HepG2 (cell line): ENCODE data around the gene OVCA2. TPM values are rescaled to one million over a fixed set of nuclear protein-coding genes. Genes with fewer than 3 reads are reported as not detected.

Experiments
- KAT2B ChIP-seq: fragments of 150-350 bp; IDR thresholded peaks from 2 replicates; pipeline ENCODE4 v1.6.1; 2014; ENCODE audit warnings: low read depth, low read length, borderline replicate concordance
- MEF2D ChIP-seq: sonication (generic); formaldehyde crosslinking; IDR thresholded peaks from 2 replicates; pipeline ENCODE4 v1.5.1; 2020; ENCODE audit warnings: mild to moderate bottlenecking, missing genetic modification reagents
- REST ChIP-seq, 2 experiments: IDR thresholded peaks; 2 replicates each; pipeline ENCODE4 v1.6.1; 2011 to 2012; ENCODE audit warnings: low read length in 2 of 2, borderline replicate concordance in 1 of 2, low read depth in 1 of 2, mild to moderate bottlenecking in 1 of 2, moderate library complexity in 1 of 2
- polyA plus RNA-seq, 8 experiments: library from polyadenylated mRNA; depleted of rRNA in 3 of 8; stranded (reverse) in 7 of 8; unstranded in 1 of 8; fragments of >200 nt; fragmentation: Illumina TruSeq in 4 of 8; extraction: Trizol in 4 of 8; gene quantifications; 2 replicates each; pipeline versions ENCODE4 v1.2.1 to v1.2.3, GENCODE V29; 2011 to 2016; ENCODE audit warnings: low read depth in 4 of 8, missing spikeins in 1 of 8, mixed read lengths in 1 of 8; ENCODE audit not compliant: insufficient read depth in 1 of 8
- total RNA-seq, 5 experiments: library from RNA; depleted of rRNA; stranded (reverse); fragments of >200 nt; fragmentation: Illumina TruSeq; extraction: Trizol; gene quantifications; 2 replicates each; pipeline ENCODE4 v1.2.3, GENCODE V29; 2016; ENCODE audit warnings: low read depth in 1 of 5
- TF ChIP-seq, protein P1 (sequence below): sonication (generic); formaldehyde crosslinking; conservative IDR thresholded peaks from 2 replicates; pipeline ENCODE4 v1.5.0; 2020; ENCODE audit warnings: missing genetic modification reagents

OVCA2 gene
- total and polyA plus RNA-seq, 2 of the 13 experiments (the other 11 are each of a cell fraction or from before 2014, with no cell fraction given): 23.7 to 28.2 TPM

GRCh38 chr17:2050300-2051060, 8.7 kb downstream of the OVCA2 start (continued):
- TF ChIP-seq, protein P1, sequence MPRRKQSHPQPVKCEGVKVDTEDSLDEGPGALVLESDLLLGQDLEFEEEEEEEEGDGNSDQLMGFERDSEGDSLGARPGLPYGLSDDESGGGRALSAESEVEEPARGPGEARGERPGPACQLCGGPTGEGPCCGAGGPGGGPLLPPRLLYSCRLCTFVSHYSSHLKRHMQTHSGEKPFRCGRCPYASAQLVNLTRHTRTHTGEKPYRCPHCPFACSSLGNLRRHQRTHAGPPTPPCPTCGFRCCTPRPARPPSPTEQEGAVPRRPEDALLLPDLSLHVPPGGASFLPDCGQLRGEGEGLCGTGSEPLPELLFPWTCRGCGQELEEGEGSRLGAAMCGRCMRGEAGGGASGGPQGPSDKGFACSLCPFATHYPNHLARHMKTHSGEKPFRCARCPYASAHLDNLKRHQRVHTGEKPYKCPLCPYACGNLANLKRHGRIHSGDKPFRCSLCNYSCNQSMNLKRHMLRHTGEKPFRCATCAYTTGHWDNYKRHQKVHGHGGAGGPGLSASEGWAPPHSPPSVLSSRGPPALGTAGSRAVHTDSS (CRISPR knock-in tag): 0 out of 2 replicates have a peak, but pooled peaks have one; percentile 7
- no peak for TF ChIP-seq MEF2D
- TF ChIP-seq KAT2B: no peak
- TF ChIP-seq REST (IDR thresholded peaks at IDR 0.05; ENCODE audit: borderline replicate concordance in 1 of 2, low read depth in 1 of 2, low read length in 2 of 2): peak; percentile 35 to 86
